Mesenteric fat pad (tissue), 1 donor: ENCODE data around the gene SLK. TPM values are rescaled to one million over a fixed set of nuclear protein-coding genes. Genes with fewer than 3 reads are reported as not detected.
A peak's percentile ranks its signal among the peaks of the same experiment; 100 is the strongest.

Experiments used
- DNase-seq: peaks from one replicate; pipeline ENCODE4 v3.0.0-alpha.2; 2020; ENCODE audit warnings: low spot score
- long read RNA-seq: library from polyadenylated mRNA; unstranded; transcript quantifications from one replicate; pipeline ENCODE4 v2.0.0, GENCODE V29; 2020
- total RNA-seq: library from RNA; stranded (reverse); fragmentation: NEBNext Ultra II Directional; extraction: Animal tissue kit (Norgen Biotek cat#: 25700); gene quantifications from one replicate; pipeline ENCODE4 v1.2.1, GENCODE V29; 2021
- donor health status: DM: yes; HTN: yes; CAD: no.

The SLK gene
- 41.9 TPM for total RNA-seq
- long read RNA-seq, partial matches to known transcripts, result 7 of 11 reads
- long read RNA-seq, other reads (novel, unspliced or antisense), result 4 of 11 reads

DNA sequence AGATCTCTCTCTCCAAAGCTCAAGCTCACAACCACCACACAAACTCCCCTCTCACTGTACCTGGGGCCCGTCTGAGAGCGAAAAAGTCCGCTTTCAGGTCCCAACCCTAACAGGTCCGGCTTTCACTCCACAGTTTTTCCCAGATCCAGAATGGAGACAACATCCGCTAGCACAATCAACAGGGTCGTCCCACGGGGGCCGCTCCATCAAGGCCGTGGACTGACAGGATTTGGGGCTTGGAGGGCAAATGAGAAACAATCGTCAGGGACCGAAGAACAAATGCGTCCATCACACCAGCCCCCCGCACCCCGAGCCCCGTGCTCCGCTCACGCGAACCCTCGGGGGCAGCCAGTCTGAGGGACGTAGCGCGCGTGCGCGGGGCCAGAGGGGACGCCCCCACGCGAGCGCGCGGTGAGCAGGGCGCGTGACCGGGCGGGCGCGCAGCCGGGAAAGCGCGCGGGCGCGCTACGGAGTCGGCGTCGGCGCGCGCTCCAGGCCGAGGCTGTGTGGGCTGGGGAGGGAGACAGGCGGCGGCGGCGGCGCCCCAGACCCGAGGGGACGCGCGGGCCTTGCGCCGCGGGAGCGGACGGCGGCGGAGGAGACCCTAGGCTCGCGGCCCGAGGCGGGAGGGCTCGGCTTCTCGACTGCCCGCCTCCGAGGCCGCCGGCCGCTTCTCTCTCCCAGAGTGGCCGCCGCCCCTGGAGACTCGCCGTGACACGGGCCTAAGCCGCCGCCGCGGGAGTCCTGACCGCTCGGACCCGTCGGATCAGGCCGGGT is at the start of gene SLK:
Gene SLK (plus strand): TSS at position 470 of the 777 bp plus-strand sequence. CDS start 606 bp downstream, outside the sequence.
- DNase-seq, result peak; percentile 96

DNA sequence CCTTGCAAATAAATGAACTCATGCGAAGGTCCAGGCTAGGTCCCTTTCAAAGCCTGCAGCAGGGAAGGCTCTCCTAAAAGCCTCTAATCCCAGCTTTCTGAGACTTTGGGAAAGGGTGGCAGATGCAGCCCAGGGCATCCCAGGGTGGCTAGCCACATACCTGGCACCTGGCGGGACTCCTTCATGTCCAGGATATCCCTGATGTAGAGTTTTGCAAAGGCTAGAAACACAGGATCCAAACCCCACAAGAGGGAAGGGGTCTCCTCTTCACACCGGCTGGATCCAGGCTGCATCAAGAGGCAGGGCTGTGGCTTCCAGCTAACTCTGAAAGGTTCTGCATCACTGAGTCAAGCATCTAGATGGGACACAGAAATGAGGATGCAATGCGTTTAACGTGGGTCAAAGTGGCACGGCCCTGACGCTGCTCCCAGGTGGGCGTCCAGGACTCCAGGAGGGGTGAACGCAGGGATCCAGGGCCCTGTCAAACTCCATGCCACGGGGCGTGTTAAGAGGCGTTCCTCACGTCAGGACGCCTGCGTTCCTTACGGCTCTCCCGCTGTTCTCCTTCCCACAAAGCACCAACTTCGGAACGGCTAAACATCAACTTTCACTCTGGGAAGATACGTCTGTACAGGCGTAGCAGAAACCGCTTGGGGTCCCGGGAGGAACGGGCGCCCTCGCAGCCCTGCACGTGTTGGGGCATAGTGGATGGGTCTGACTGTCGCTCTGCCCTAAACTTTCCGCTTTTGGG is 49.5 kb upstream of the SLK start:
- DNase-seq, result no peak

DNA sequence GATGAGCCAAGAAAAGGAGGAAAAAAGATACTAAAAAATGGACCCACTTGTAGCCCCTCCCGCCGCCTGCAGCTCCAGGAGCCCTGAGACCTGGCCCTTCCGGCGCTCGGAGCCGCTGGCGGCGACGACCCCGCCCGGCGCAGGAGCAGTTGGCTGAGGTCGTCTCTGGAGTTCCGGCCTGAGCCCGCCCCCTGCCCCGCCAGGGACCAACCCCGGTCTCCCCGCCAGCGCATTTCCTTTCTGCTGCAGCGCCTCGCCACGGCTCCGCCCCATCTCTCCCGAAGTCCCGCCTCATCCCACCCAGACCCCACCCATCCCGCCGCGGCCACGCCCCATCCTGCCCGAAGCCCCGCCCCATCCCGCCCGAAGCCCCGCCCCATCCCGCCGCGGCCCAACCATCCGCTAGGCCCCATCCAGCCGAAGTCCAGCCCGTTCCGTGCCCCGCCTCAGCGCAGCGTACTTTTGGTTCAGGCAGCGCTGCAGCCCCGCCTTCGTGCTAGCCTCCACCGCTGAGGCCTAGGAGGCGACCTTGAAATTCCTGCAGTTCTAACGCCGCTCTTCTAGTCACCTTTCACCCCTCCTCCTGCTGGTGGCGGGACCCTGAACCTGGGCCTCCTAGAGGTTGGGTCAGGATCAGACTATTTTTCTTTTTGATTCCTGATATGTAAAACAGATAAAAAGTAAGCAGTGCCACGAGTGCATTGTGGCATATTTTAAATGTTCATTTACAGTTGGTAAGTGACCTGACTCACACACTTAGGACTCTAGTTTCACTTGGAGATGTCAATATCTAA is 48.7 kb upstream of the SLK start, which contains the start of gene STN1:
Gene STN1 (minus strand): TSS at position 132 of the 794 bp plus-strand sequence. CDS start 590 bp downstream, outside the sequence.
- DNase-seq, result peak; percentile 99

DNA sequence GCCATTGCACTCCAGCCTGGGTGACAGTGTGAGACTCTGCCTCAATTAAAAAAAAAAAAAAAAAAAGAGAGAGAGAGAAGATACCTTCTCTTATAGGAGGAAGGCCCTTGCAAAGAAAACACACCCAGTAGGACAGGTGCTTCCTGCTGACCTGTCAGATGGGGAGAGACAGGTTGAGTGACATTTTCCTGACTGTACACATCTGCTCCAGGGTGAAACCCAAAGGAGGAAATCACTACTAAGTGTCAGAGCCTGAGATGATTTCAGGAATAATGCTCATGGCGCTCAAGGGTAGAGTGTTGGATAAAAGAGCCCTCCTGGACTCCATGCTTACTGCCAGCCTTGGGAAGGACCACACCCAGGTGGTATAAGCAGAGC is 47.3 kb upstream of the SLK start:
- DNase-seq, result no peak

DNA sequence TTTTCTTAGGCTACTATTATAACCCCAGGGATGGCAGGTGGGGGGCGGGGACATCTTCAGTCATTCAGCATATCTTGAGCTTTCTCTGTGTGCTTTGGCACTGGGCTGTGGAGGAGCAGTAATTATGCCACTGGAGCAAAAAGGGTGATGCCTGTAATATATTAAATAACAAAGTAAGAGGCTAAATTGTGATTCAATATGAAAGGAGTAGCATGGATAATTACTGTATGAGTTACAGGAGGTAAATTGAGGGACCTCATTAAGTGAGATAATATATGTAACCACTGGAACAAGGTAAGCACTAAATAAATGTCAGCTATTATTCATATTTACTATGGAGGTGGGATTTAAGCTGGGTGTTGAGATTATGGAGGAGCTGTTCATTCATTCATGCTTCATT is 45.7 kb upstream of the SLK start:
- no peak for DNase-seq

DNA sequence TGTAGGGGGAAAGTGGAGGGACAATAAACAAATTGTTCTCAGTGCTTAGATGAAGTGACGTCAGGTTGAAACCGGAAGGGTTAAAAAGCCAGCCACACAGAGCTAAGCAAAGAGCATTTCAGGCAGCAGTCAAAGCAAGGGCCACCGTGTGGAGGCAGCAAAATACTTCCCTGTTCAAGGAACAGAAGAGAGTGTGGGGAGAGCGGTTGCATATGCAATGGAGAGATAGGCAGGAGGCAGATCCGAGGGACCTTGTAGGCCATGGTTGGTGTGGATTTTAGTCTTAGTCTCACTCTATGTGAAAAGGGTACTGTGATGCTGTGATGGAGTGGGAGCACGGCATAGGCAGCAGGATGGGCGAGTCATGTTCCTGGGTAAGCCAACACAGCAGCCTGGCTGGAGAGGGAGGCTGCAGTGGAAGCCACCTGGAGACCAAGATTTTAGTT is 45.2 kb upstream of the SLK start:
- DNase-seq, result no peak

DNA sequence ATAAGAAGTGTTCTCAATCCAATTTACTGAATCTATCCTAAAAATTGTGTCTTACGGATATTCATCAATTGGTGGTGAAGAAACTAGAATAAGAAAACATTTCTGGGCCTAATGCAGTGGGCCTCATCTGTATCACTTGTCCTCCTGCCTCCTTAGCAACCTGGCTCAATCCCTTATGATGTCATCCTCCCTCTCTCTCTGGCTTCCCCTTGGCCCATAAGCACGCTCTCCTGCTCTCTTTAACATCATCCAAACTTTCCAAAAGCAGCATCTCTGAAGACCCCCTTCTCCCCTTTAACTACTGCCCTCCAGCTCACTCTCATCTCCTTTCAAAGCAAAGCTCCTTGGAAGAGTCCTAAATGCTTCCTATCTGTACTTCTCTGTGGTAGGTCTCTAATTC is 44.3 kb upstream of the SLK start:
- no peak for DNase-seq

DNA sequence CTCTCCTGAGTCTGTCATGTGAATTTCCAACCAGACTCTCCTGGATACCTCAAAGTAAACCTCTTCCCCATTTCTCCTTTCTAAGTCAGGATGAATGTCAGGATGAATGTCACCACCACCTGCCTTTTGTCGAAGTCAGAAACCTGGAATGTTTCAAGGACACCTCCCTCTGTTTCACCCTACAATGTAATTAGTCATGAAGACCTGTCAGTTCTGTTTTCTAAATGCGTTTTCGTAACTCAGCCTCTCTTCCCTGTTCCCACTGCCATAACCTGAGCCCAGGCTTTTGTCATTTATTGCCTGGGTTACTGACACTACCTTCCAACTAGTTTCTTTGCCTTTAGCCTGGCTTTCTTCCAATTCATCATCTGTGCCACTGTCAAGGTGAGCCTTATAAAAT is 43.4 kb upstream of the SLK start:
- DNase-seq, result no peak

DNA sequence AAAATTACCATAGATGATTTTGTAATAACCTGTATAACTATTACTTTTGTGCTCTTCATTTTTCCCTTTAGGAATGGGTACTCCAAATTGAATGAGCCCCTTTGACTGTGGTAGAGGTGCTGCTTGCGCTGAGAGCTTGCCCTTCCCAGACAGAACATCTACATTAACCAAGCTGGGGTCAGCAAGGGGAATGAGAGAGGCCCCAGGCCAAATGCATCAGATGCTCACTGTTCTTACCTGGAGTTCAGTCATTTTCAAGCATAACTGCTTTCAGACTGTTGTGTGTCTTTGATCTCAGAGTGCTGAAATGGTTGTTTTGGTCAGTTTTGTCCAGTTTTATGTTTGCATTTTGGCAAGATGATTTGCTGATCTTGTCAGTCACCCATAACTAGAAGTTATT is 41.3 kb upstream of the SLK start:
- no peak for DNase-seq

DNA sequence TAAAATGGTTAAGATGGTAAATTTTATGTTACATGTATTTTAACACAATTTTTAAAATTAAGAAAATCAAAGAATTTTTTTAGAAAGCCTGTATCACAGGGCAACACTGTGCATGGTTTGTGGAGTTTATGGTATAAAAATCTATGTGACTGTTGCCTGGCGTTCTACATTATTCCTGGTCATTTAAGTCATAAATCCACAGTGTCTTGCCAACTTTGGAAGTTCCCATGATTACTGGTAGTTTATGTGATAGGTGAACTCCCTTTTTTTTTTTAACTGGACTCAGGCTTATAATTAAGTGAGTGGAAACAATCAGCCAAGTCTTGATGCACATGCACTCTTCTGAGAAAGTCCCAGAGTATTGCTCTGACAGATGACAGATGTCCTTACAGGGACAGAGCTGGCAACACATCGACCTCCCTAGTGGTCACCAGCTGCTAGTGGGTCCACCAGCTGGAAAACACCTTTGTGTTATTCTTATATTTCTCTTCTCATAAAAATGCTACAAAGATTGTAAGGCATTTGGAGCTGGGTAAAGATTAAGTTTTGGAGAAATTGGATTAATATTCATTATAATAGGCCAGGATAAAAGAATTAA is 40.1 kb upstream of the SLK start:
- no peak for DNase-seq

DNA sequence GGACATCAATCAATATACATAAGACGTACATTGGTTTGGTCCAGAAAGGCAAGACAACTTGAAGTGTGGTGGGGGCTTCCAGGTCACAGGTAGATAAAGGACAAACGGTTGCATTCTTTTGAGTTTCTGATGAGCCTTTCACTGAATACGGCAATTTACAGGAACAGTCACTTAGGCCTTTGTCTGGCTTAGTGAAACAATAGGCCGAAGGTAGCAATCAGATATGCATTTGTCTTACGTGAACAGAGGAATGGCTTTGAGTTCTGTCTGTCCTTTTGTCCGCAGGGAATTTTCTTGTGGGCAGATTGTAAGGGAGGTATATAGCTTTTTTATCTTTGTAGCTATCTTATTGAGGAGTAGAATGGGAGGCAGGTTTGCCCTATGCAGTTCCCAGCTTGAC is 38.2 kb upstream of the SLK start:
- DNase-seq, result no peak

DNA sequence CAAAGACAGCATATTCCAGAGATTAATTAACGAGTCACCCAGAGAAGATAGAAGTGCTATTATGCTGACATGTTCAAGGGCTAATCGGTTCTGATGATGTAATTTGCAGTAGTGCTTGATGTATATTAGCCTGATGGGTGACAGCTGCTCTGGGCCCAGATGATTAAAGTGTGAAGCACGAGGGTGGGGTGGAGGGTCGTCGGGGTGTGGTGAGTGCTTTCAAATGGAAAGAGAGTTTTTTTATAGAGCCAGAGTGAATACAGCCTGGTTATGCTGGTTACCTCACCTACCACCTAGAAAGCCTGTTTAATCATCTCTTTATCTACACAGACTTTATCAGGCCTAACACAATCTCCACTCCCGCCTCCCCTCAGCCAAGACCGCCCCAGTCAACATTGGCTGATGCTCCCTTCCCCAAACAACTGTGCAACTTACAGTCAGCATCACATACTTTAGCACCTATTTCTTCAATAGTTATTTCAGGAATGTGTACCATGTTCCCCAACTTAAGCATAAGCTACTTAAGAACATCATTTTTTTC is 37.5 kb upstream of the SLK start:
- no peak for DNase-seq

DNA sequence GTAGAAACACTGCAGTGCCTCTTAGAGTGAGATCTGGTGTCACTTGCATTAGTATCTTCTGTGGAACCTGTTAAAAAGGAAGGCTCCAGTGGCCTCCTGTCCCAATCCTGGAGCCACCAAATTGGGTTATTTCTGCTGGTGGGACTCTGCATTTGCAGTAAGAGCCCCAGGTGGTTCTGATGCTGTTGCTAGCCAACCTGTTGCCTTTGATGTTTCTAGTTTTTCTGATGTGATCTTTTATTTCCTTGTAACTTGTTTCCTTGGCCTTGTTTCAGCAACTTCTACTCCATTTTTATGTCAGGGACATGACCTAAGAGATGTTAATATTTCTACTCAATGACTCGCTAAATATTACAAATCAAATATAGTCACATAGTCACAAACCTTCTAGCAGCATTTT is 36.5 kb upstream of the SLK start:
- DNase-seq, result no peak

DNA sequence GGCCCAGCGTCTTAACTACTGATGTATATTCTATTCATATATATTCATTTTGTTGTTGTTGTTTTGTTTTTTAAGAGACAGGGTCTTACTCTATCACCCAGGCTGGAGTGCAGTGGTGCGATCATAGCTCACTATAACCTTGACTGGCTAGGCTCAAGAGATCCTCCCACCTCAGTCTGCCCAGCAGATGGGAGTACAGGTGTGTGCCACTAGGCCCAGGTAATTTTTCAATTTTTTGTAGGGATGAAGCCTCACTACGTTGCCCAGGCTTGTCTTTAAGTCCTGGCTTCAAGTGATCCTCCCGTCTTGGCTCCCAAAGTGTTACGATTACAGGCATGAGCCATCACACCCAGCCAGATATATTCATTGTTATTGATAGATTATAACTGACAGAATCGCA is 36.1 kb upstream of the SLK start:
- DNase-seq, result no peak

DNA sequence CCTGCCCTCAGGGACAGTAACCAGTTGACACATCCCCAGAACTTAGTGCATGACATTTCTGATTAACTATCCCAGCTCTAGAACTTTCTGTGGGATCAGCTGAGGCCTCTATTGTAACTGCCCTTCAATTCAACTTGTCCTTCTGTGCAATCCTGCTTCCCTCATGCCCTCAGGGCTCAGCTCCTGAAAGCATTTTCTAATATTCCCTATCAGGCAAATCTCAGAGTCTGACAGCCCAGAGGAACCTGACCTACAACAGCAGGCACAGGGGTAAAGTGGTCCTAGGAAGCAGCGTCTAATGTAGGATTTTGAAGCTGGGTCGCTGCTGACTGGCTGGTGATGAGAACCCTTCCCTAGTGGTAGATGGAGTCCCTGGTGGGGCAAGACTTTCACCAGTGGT is 35.3 kb upstream of the SLK start:
- DNase-seq, result no peak

DNA sequence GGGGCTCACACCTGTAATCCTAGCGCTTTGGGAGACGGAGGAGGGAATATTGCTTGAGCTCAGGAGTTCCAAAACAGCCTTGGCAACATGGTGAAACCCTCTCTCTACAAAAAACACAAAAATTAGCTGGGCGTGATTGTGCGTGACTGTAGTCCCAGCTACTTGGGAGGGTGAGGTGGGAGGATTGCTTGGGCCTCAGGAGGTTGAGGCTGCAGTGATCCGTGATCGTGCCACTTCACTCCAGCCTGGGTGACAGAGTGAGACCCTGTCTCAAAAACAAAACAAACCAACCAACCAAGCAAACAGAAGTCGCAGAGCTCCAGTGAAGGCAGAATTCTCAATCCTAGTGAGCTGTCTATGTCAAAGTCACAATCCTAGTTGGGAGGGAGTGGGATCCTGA is 34.7 kb upstream of the SLK start:
- no peak for DNase-seq

DNA sequence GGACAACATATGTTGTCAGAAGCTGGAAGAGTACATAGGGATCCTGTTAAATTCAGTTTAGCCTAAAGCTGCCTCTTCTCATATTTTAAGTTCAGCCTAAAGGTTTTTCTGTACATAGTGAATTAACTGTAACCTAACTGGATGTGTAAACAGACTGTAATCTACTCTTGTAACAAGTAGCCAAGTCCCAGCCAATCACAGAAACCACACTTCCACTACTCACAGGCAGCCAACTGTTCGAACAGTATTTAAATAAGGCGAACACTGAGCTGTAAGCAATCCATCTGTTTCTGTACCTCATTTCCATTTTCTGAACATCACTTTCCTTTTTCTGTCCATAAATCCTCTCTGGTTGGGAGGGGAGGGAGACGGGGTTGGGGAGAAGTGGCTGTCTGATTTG is 34.0 kb upstream of the SLK start:
- no peak for DNase-seq

DNA sequence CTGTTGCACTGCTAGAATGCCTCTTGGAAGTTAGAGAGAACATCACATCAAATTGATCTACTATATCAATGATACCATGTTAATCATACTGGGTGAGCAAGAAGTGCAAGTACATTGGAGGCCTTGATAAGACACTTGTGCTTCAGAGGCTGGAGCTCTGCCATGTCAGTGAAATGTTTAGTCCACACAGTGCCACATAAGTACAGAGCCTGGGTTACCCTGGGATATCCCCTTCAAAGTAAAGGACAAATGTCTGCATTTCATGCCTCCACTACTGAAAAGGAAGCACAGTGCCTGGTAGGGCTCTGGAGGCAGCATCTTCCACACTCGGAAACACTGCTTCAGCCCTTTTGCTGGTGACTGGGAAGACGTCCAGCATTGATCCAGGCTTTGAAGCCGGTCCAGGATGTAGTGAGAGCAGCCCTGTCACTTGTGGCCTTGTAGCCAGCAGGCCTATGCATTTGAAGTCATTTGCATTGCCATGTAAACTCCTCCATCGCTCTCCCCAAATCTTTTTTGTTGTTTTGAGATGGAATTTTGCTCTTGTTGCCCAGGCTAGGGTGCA is 33.3 kb upstream of the SLK start:
- no peak for DNase-seq

DNA sequence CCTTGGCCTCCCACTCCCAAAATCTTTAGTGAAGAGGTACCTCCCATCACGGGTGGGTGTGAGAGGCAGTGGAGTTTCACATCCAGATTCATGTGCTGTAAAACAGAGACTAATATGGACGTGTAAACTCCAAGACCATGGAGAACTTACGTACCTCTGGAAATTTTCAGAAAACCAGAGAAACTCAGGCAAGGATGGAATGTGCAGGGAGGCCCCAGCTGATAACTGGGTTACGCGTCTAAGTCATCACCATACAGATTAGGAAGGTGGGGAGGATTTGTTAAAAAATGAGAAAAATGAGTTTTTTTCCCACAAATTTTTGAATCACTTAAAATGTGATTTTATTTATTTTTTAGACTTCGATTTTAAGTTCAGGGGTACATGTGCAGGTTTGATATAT is 32.6 kb upstream of the SLK start:
- no peak for DNase-seq

DNA sequence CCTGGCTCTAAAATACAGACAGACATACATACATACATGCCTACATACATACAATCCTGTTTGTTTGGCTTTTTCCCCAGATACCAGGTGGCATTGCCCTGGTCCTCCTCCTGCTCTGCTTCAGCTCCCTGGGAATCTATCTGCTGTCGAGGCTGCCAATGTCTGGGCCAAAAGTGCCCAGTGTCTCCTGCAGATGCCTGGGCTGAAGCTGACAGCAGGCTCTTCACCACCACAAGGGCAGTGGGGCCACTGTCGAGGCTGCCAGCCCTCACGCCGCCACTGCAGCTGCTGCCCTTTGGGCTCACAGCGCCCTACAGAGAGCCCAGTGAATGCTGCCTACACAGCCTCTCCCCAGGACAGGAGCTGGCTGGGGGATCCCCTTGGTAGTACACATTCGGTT is 30.9 kb upstream of the SLK start:
- no peak for DNase-seq

DNA sequence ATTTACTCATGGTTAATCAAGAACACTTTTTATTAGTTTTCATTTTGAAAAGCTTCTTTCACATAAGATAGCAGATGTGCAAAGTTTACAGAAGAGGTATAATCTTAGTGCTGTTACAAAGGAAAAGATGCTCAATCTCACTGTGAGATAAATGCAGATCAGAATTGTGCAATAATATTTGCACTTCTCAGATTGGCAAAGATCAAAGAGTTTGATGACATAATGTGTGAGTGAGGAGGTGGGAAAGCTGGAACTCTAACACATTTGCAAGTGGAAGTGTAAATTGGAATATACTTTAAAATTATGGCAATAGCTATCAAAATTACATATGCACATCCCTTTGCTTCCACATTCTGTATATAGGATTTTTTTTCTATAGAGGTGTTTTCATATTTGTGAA is 27.4 kb upstream of the SLK start:
- DNase-seq, result no peak
